ENCODE measurements around the gene TARM1.
A peak's percentile ranks its signal among the peaks of the same experiment; 100 is the strongest.
"Not testable (repeated sequence)": the region's sequence is repeated elsewhere in the genome, so short reads cannot be mapped to it uniquely, and the experiment has no call there.

Gene TARM1

GRCh38 chr19:54107876-54108490 lies 26.8 kb upstream of the TARM1 start:
- DNase-seq (ENCODE audit: extremely low read depth, low read depth), result no peak
- no peak for TF ChIP-seq CTCF (IDR thresholded peaks at IDR 0.05; ENCODE audit: low read depth, low read length)

GRCh38 chr19:54106716-54107115 lies 25.6 kb upstream of the TARM1 start:
- no peak for TF ChIP-seq CTCF (IDR thresholded peaks at IDR 0.05; ENCODE audit: low read depth, low read length)
- DNase-seq (ENCODE audit: extremely low read depth, low read depth), result no peak

- no peak for DNase-seq (ENCODE audit: extremely low read depth, low read depth)
- no peak for TF ChIP-seq CTCF (IDR thresholded peaks at IDR 0.05; ENCODE audit: low read depth, low read length)
Measured at GRCh38 chr19:54105796-54106195, 24.6 kb upstream of the TARM1 start.

GRCh38 chr19:54104998-54105715 lies 24.0 kb upstream of the TARM1 start:
- no peak for DNase-seq (ENCODE audit: extremely low read depth, low read depth)
- no peak for TF ChIP-seq CTCF (IDR thresholded peaks at IDR 0.05; ENCODE audit: low read depth, low read length)

- no peak for TF ChIP-seq CTCF (IDR thresholded peaks at IDR 0.05; ENCODE audit: low read depth, low read length)
- peak; percentile 96 for DNase-seq (ENCODE audit: extremely low read depth, low read depth)
Measured at GRCh38 chr19:54102421-54103169, 21.4 kb upstream of the TARM1 start, which contains the start of gene NDUFA3. NDUFA3 (plus strand) TSS chr19:54102855; CDS start chr19:54102879, 24 bp downstream.

- TF ChIP-seq CTCF (IDR thresholded peaks at IDR 0.05; ENCODE audit: low read depth, low read length), result no peak
- no peak for DNase-seq (ENCODE audit: extremely low read depth, low read depth)
Measured at GRCh38 chr19:54100561-54100960, 19.4 kb upstream of the TARM1 start, which contains the start of gene OSCAR. OSCAR (minus strand) TSS chr19:54100803; CDS start chr19:54100792, 11 bp downstream.

GRCh38 chr19:54099903-54100255 lies 18.7 kb upstream of the TARM1 start:
- not testable (repeated sequence) for DNase-seq (ENCODE audit: extremely low read depth, low read depth)
